ENCODE measurements around the gene PLA2G15.

Gene PLA2G15

DNA sequence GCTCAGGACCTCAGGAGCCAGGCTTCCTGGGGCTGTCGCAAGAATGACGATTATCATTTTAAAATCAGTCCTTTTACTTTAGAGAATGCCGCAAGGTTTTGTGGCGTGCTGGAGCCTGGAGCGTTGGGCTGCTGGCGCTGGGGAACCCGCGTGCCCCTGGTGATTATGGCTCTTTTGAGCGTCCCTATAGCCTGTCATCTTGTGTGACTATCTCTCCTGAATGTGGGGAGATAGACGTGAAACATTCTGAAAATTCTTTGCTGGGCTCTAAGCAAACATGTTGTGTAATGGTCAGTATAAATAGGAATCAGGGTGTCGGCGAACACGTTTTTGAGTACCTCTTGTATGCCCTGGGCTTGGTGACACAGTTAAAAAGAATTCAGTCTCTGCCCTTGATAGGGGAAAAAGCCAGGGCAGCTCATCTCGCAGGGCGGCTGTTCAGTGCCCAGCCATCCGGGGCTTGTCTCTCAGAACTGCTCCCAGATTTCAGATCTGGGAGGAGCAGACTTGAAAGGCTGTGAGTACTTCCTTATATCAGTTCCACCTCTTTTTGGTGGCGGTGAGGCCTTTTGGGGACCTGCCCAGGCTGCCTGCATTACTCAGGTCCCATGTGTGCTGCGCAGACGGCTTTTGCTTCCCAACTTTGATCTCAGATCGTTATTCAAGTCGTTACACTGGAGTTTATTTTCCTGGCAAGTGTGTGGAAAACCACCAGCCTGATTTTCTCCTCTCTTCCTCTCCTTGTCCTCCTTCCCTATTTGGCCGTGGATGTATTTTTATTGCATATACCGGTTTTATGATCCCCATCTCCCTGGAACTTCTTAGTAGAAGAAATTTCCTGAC is 20.1 kb downstream of the PLA2G15 start:
- TF ChIP-seq, protein P1, sequence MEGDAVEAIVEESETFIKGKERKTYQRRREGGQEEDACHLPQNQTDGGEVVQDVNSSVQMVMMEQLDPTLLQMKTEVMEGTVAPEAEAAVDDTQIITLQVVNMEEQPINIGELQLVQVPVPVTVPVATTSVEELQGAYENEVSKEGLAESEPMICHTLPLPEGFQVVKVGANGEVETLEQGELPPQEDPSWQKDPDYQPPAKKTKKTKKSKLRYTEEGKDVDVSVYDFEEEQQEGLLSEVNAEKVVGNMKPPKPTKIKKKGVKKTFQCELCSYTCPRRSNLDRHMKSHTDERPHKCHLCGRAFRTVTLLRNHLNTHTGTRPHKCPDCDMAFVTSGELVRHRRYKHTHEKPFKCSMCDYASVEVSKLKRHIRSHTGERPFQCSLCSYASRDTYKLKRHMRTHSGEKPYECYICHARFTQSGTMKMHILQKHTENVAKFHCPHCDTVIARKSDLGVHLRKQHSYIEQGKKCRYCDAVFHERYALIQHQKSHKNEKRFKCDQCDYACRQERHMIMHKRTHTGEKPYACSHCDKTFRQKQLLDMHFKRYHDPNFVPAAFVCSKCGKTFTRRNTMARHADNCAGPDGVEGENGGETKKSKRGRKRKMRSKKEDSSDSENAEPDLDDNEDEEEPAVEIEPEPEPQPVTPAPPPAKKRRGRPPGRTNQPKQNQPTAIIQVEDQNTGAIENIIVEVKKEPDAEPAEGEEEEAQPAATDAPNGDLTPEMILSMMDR (IDR thresholded peaks at IDR 0.05; ENCODE audit: borderline replicate concordance, control extremely low read depth, extremely low read depth, insufficient read depth, missing control alignments), result no peak
- in situ Hi-C loops (cut with MboI; ENCODE audit: low sequenced_read_pairs, unreplicated experiment), result no loop called here
- DNase-seq (ENCODE audit: low spot score), result no peak

DNA sequence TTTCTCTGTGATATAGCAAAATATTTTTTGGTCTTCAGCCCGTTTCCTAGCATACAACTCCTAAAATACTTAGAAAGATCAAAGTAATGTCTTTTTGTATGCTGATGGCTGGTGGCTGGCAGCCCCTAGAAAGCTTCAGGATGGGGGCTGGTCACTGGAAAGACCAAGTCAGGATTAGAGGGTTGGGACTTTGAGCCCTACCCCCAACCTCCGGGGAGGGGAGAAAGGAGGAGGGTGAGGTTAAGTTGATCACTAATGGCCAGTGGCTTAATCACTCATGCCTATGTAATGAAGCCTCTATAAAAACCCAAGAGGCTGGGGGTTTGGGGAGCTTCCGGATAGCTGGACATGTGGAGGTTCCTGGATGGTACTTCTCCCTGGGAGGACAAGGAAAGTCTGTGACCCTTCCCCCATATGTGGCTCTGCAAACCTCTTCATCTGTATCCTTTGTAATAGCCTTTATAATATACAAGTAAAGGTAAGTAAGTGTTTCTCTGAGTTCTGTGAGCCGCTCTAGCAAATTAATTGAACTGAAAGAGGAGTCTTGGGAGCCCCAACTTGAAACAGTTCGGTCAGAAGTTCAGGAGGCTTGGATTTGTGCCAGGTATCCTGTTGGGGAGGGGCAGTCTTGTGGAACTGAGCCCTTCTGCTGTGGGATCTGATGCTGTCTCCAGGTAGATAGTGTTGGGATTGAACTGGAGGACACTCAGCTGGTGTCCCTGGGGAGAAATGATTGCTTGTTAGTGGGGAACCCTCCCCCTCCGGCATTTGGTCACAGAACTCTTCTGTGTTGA is 22.6 kb downstream of the PLA2G15 start:
- no peak for DNase-seq (ENCODE audit: low spot score)

DNA sequence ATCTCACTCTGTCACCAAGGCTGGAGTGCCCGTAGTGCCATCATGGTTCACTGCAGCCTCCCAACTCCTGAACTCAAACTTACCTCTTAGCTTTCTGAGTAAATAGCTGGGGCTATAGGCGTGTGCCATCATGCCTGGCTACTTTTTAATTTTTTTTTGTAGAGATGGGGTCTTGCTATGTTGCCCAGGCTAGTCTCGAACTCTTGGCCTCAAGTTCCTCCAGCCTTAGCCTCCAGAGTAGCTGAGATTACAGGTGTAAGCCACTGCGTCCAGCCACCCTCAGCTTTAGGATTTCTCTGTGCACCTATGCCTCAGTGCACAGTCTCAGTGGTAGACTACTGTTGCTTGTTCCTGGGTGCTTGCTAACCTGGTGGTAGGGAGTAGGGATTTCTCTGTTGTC is 24.6 kb downstream of the PLA2G15 start:
- in situ Hi-C loops (cut with MboI; ENCODE audit: low sequenced_read_pairs, unreplicated experiment), result no loop called here
- TF ChIP-seq, protein P1 (IDR thresholded peaks at IDR 0.05; ENCODE audit: borderline replicate concordance, control extremely low read depth, extremely low read depth, insufficient read depth, missing control alignments), result no peak
- no peak for DNase-seq (ENCODE audit: low spot score)

More for the DNA sequence above, 22.6 kb downstream of the PLA2G15 start:
- TF ChIP-seq, protein P1 (IDR thresholded peaks at IDR 0.05; ENCODE audit: borderline replicate concordance, control extremely low read depth, extremely low read depth, insufficient read depth, missing control alignments), result no peak
- in situ Hi-C loops (cut with MboI; ENCODE audit: low sequenced_read_pairs, unreplicated experiment), result no loop called here

DNA sequence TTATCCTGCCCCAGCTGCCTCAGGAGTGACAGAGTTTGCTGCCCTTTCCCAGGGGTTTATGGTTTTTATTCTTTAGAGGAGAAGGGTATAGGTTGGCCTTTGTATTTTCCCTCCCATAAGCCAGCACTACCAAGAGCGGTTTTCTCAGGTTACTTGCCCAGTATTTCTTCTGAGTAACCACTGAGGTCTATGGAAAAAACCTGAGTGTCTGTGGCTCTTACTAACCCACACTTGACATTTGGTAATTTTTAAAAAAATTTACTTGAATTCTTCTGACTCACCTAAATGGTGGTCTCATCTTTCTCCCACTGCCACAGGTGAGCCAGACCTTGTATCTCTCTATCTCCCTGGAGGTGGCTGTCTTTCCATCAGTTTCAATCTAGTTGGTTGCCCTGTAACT is 25.2 kb downstream of the PLA2G15 start:
- TF ChIP-seq, protein P1 (IDR thresholded peaks at IDR 0.05; ENCODE audit: borderline replicate concordance, control extremely low read depth, extremely low read depth, insufficient read depth, missing control alignments), result no peak
- in situ Hi-C loops (cut with MboI; ENCODE audit: low sequenced_read_pairs, unreplicated experiment), result no loop called here
- DNase-seq (ENCODE audit: low spot score), result no peak

DNA sequence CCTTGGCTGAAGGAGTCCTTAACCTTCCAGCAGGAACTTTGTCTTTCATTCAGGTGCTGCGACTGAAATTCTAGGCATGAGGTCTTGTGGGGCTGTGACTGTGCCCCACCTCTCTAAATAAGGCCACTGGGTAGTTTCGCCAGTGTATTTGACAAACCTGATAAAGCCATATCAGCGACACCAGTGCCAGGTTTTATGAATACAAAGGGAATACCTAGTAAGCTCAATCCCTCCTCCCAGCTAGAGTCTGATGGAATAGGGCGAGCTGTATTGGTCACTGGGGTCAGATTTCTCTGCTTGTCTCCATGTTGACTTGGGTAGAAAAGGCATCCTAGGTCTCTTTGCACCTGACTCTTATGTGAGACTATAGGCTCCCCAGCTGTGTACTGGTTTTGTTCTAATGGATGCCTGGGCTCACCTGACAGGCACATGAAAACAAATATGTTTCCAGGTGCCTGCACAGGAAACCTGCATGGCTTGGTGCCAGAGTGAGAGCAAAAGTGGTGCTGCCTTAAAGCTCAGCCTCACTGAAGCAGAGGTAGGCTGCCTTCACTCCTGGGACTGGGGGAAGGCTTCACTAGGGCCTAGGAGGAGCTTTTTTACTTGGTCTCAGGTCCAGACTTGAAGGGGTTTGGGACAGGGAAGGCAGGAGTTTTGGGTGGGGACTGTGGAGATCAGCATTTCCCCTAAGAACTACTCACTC is 27.5 kb downstream of the PLA2G15 start:
- TF ChIP-seq, protein P1 (IDR thresholded peaks at IDR 0.05; ENCODE audit: borderline replicate concordance, control extremely low read depth, extremely low read depth, insufficient read depth, missing control alignments), result no peak
- in situ Hi-C loops (cut with MboI; ENCODE audit: low sequenced_read_pairs, unreplicated experiment), result no loop called here
- DNase-seq (ENCODE audit: low spot score), result peak; percentile 18

DNA sequence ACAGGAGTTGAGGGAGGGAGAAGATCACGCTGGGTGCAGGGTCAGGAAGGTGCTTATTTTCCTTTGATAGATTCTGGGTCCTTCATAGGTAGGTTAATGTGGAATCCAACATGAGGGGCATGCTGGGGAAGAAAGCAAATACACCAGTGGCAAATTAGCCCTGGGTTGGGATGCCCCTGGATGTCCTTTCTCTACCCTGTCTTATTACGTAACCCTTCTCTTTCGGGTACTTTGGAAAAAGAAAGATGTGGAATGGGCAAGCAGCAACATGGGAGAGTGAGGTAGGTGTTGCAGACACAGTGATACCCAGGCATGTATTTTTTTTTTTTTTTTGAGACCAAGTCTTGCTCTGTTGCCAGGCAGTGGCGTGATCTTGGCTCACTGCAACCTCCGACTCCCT is 28.3 kb downstream of the PLA2G15 start:
- DNase-seq (ENCODE audit: low spot score), result no peak
- in situ Hi-C loops (cut with MboI; ENCODE audit: low sequenced_read_pairs, unreplicated experiment), result no loop called here
- TF ChIP-seq, protein P1 (IDR thresholded peaks at IDR 0.05; ENCODE audit: borderline replicate concordance, control extremely low read depth, extremely low read depth, insufficient read depth, missing control alignments), result no peak
